Liver (tissue), 3 donors: ENCODE measurements around the gene SLC31A1.

ENCODE experiments used
- ATF3 ChIP-seq: IDR thresholded peaks from 2 replicates; pipeline ENCODE4 v1.6.1; 2016; ENCODE audit warnings: antibody characterized with exemption
- EGR1 ChIP-seq, 2 donors: IDR thresholded peaks; 2 replicates each; pipeline ENCODE4 v1.6.1; 2016 to 2018; ENCODE audit warnings: antibody characterized with exemption in 2 of 2, low read depth in 2 of 2
- GABPA ChIP-seq, 2 donors: IDR thresholded peaks in 1 of 2; conservative IDR thresholded peaks in 1 of 2; 2 replicates each; pipeline ENCODE4 v1.6.1; 2016; ENCODE audit warnings: antibody characterized with exemption in 2 of 2, mild to moderate bottlenecking in 1 of 2, moderate library complexity in 1 of 2
- HNF4A ChIP-seq, 2 donors: conservative IDR thresholded peaks; 2 replicates each; pipeline ENCODE4 v1.6.1; 2016; ENCODE audit warnings: antibody characterized with exemption in 2 of 2, mild to moderate bottlenecking in 2 of 2
- JUND ChIP-seq, 2 donors: IDR thresholded peaks; 2 replicates each; pipeline ENCODE4 v1.6.1; 2016; ENCODE audit warnings: antibody characterized with exemption in 2 of 2
- MAX ChIP-seq: IDR thresholded peaks from 2 replicates; pipeline ENCODE4 v1.6.1; 2016; ENCODE audit warnings: antibody characterized with exemption
- NR2F2 ChIP-seq: IDR thresholded peaks from 2 replicates; pipeline ENCODE4 v1.6.1; 2016; ENCODE audit warnings: antibody characterized with exemption
- RAD21 ChIP-seq, 2 donors: IDR thresholded peaks; 2 replicates each; pipeline ENCODE4 v1.6.1; 2016; ENCODE audit warnings: antibody characterized with exemption in 2 of 2, mild to moderate bottlenecking in 2 of 2
- RXRA ChIP-seq, 2 donors: IDR thresholded peaks; 2 replicates each; pipeline ENCODE4 v1.6.1; 2017 to 2018; ENCODE audit warnings: antibody characterized with exemption in 2 of 2, mild to moderate bottlenecking in 1 of 2
- SP1 ChIP-seq: IDR thresholded peaks from 2 replicates; pipeline ENCODE4 v1.6.1; 2018; ENCODE audit warnings: antibody characterized with exemption, mild to moderate bottlenecking
- TAF1 ChIP-seq: conservative IDR thresholded peaks from 2 replicates; pipeline ENCODE4 v1.6.1; 2016; ENCODE audit warnings: antibody characterized with exemption, mild to moderate bottlenecking
- YY1 ChIP-seq: IDR thresholded peaks from 2 replicates; pipeline ENCODE4 v1.6.1; 2016; ENCODE audit warnings: antibody characterized with exemption, mild to moderate bottlenecking
- TF ChIP-seq, protein P1 (sequence below): fragments of 150-350 bp; IDR thresholded peaks from 2 replicates; pipeline ENCODE4 v1.5.1; 2017; ENCODE audit warnings: improper control_type of control experiment, low read depth, low read length; ENCODE audit not compliant: missing input control
- donor health status: healthy.
- donor health status: healthy.

- TF ChIP-seq, protein P1, sequence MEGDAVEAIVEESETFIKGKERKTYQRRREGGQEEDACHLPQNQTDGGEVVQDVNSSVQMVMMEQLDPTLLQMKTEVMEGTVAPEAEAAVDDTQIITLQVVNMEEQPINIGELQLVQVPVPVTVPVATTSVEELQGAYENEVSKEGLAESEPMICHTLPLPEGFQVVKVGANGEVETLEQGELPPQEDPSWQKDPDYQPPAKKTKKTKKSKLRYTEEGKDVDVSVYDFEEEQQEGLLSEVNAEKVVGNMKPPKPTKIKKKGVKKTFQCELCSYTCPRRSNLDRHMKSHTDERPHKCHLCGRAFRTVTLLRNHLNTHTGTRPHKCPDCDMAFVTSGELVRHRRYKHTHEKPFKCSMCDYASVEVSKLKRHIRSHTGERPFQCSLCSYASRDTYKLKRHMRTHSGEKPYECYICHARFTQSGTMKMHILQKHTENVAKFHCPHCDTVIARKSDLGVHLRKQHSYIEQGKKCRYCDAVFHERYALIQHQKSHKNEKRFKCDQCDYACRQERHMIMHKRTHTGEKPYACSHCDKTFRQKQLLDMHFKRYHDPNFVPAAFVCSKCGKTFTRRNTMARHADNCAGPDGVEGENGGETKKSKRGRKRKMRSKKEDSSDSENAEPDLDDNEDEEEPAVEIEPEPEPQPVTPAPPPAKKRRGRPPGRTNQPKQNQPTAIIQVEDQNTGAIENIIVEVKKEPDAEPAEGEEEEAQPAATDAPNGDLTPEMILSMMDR: no peak
- TF ChIP-seq TAF1: no peak
- no peak for TF ChIP-seq ATF3
- no peak for TF ChIP-seq JUND (IDR thresholded peaks at IDR 0.05)
- no peak for TF ChIP-seq MAX
- TF ChIP-seq EGR1 (IDR thresholded peaks at IDR 0.05; ENCODE audit: low read depth in 2 of 2): no peak
- TF ChIP-seq YY1: no peak
- no peak for TF ChIP-seq RXRA (IDR thresholded peaks at IDR 0.05)
- TF ChIP-seq RAD21 (IDR thresholded peaks at IDR 0.05): no peak
- TF ChIP-seq SP1: no peak
- no peak for TF ChIP-seq GABPA (IDR thresholded peaks at IDR 0.05 in 1 of 2, conservative IDR thresholded peaks at IDR 0.05 in 1 of 2)
- TF ChIP-seq NR2F2: no peak
- TF ChIP-seq HNF4A (conservative IDR thresholded peaks at IDR 0.05): no peak
These were observed 44.8 kb downstream of the SLC31A1 start for GRCh38 chr9:113266174-113266573.
